Stimulated activated naive CD8-positive, alpha-beta T cell treated with anti-CD3 and anti-CD28 coated beads, Interleukin-15, Interleukin-2, amounts not matched to agents 100 U/mL and 50 U/mL, for 24 hours (primary cell): ENCODE measurements around the gene RASSF7.
A peak's percentile ranks its signal among the peaks of the same experiment; 100 is the strongest.
"Not testable (repeated sequence)": the region's sequence is repeated elsewhere in the genome, so short reads cannot be mapped to it uniquely, and the experiment has no call there.

Source experiments
- ATAC-seq: fragments of 150-1000 bp; cut with Tn5 transposase; one replicate; pipeline ENCODE4 v1.10.0; 2021
- DNase-seq: peaks from one replicate; pipeline ENCODE4 v3.0.0; 2021

RASSF7 gene, protein sequence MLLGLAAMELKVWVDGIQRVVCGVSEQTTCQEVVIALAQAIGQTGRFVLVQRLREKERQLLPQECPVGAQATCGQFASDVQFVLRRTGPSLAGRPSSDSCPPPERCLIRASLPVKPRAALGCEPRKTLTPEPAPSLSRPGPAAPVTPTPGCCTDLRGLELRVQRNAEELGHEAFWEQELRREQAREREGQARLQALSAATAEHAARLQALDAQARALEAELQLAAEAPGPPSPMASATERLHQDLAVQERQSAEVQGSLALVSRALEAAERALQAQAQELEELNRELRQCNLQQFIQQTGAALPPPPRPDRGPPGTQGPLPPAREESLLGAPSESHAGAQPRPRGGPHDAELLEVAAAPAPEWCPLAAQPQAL

DNA sequence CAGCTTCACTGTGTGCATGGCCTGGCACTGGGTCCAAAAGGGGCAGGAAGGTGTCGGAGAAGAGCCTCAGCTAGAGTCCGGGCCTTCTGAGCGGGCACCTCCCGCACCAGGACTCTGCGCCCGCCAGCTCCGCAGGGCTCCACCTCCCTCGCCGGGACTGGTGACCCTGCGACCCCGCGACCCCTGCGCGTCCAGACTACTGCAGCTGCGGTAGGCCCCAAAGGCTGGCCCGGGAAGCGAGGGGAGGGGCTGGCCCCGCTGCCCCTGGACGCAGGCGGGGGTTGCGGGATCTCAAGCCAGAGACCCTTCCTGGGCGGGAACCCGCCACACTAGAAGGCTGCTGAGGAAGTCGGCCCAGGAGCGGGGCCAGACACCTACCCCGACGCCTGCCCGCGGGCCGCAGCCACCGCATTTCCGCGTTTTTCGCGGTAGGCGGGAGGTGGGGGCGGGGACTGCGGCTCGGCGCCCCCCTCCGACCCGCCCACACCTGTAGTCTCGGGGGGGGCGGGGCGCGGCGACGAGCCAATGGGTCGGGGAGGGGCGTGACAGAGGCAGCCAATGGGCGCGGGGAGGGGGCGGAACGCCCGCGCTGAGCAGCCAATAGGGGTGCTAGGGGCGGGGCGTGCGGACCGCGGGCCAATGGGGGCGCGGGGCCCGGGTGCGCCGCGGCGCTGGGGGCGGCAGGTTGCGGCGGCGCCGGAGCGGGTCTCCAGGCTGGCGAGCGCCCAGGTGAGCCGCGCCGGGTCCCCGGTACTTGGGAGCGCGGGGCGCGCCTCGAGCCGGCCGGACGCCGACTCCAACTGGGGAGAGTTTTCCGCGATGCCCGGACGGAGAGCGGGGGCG, at the start of gene RASSF7, which contains the start of gene LMNTD2:
RASSF7 (plus strand) TSS at position 666 of the 843 bp plus-strand sequence. CDS start 799 bp downstream, outside the sequence.
LMNTD2 (minus strand) TSS at position 434 of the 843 bp plus-strand sequence; CDS start at position 412, 22 bp downstream.
- ATAC-seq: peak; percentile 92
- peak; percentile 98 for DNase-seq

DNA sequence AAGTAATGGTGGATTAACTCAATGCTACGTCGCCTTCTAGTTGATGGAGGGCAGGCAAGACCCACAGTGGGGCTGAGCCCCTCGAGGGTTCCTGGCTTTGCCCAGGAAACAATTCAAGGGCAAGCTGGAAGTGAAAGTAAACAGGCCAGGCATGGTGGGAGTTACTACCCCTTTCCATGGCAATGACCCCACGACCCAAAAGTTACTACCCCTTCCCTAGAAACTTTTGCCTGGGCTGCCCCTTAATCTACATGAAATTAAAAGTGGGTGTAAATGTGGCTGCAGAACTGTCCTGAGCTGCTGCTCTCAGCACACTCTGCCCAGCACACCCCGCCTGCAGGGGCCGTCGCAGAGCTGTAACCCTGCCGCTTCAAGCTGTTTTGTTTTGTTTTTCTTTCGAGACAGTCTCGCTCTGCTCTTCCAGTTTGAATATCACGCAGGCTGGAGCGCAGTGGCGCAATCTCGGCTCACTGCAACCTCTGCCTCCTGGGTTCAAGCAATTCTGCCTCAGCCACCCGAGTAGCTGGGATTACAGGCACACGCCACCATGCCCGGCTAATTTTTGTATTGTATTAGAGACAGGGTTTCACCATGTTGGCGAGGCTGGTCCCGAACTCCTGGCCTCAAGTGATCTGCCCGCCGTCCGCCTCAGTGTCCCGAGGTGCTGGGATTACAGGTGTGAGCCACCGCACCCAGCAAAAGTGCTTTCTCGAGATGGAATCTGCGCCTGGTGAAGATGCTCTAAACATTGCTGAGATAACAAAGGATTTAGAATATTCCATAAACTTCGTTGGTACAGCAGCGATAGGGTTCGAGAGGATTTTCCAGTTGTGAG, 47.8 kb upstream of the RASSF7 start:
- DNase-seq (no peak), ATAC-seq (no peak)

DNA sequence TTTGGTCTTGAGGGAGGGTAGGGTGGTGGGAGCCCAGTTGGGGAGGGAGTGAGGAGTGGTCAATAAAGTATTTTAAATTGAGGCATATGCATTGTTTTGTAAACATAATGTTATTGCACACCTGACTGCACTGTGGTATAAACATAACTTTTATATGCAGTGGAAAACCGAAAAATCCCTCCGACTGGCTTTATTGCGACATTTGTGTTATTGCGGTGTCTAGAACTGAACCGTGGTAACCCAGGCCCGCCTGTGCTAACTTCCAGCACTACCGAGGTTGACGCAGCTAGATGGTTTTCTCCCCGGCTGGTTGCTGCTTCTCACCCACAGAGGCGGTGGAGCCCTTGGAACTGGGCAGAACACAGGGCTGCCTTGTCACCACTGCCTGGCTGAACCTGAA, 46.2 kb upstream of the RASSF7 start:
- ATAC-seq (no peak), DNase-seq (no peak)

DNA sequence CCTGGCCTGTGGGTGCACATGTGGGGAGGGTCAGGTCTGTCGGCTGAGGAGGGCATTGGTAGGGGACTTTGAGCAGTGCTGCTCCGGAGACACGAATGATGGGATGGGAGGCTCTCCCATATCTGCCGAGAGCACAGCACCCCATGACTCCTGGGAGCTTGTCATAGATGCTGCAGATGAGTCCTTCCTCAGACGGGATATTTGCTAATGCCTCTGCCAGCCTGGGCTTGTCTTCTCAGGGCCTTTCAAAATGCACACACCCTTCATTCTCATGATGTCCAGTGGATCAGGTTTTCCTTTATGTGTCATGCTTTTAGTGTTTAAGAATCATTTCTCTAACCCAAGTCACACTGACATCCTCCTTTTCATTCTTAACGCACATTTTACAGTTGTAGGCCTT, 45.6 kb upstream of the RASSF7 start:
- DNase-seq (no peak), ATAC-seq (no peak)

DNA sequence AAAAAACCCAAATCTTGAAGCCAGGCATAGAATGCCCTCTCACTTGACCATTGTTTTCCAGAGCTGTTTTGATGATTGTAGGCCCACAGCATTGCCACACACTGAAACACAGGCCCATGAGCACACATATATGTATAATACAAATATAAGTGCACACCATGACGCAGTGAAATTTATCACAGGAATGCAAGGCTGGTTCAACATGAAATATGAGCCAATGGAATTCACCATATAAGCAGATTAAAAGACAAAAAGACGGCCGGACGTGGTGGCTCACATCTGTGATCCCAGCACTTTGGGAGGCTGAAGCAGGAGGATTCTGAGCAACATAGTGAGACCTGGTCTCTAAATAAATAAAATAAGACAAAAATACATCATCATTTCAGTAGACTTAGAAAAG, 44.4 kb upstream of the RASSF7 start:
- DNase-seq: no peak
- no peak for ATAC-seq

DNA sequence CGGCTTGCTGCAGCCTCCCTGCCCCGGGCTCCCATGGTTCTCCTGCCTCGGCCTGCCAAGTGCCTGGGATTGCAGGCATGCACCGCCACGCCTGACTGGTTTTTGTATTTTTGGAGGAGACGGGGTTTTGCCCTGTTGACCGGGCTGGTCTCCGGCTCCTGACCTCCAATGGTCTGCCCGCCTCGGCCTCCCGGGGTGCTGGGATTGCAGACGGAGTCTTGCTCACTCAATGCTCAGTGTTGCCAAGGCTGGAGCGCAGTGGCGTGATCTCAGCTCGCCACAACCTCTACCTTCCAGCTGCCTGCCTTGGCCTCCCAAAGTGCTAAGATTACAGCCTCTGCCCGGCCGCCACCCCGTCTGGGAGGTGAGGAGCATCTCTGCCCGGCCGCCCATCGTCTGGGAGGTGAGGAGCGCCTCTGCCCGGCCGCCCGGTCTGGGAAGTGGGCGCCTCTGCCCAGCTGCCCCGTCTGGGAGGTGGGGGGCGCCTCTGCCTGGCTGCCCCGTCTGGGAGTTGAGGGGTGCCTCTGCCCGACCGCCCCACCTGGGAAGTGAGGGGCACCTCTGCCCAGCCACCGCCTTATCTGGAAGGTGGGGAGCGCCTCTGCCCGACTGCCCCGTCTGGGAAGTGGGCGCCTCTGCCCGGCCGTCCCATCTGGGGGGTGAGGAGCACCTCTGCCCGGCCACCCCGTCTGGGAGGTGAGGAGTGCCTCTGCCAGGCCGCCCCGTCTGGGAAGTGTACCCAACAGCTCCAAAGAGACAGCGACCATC, 43.7 kb upstream of the RASSF7 start:
- not testable (repeated sequence) for DNase-seq, ATAC-seq

DNA sequence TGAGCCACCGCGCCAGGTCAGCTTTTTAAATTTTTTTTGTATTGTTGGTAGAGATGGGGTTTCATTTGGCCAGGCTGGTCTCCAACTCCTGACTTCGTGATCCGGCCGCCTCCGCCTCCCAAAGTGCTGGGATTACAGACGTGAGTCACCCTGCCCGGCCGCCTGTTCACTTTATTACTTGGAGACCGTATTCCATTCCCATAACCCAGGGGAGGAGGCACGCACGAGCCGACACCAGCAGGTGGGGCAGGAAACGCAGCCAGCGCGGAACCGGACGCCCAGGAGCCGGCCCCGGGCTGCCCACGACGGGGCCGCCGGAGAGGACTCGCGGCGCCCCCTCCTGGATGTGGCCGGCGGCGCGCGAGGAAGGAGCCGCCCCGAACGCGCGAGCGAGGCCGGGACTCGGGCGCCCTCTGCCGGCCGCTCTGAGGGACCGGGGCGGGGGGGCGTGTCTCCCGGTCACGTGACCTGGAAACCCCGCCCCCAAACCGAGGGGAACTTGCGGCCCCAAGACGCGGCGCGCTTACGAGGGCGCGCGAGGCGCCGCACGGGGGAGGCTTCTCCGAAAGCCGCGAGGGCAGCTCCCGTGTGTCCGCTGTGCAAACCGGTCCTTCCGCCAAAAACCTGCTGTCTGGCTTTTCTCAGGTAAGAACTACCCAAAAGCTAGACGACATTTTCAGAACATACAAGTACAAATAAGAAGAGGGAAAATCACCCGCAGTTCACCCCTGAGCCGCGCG, 42.1 kb upstream of the RASSF7 start:
- peak; percentile 96 for ATAC-seq
- peak; percentile 91 for DNase-seq

DNA sequence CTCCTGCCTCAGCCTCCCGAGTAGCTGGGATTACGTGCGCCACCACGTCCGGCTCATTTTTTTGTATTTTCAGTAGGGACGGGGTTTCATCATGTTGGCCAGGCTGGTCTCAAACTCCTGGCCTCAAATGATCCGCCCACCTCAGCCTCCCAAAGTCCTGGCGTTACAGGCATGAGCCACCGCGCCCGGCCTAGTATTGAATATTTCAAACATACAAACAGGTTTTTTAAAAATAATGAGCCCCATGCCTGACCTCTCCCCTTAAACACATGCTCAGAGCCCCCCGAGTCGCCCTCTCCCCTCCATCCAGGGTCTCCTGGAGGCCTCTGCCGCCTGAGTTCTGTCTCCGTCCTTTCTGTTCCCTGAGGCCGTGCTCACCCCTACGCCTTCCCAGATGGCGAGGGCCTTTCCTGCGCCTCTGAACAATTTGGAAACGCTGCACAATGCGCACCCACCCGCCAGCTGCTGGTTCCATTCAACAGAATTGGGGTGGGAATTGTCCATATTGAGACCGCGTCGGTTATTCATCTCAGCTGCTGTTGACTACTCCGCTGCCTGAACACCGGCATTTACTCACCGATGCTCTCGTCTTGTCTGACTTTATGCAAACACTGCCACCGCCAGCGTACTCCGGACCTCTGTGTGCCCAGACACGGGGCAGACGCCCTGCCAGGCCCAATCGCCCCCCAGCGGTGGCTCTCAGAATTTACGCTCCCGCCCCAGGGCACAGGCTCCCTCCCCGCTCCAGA, 40.2 kb upstream of the RASSF7 start:
- DNase-seq (no peak), ATAC-seq (no peak)

DNA sequence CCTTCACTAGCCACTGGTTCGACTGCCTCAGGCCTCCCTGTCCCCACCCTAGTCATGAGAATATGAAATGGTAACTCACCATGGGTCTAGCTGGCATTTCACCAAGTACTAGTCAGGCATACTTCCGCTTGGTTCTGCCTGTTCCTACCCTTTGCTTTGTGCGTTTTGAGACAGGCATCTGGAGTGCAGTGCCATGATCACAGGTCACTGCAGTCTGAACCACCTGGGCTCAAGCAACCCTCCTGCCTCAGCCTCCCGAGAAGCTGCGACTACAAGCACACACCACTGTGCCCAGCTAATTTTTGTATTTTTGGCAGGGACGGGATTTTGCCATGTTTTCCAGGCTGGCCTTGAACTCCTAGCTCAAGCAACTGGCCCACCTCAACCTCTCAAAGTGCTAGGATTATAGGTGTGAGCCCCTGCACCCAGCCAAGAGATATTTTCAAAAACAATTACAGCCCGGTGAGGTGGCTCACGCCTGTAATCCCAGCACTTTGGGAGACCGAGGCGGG, 39.5 kb upstream of the RASSF7 start:
- no peak for DNase-seq
- no peak for ATAC-seq

DNA sequence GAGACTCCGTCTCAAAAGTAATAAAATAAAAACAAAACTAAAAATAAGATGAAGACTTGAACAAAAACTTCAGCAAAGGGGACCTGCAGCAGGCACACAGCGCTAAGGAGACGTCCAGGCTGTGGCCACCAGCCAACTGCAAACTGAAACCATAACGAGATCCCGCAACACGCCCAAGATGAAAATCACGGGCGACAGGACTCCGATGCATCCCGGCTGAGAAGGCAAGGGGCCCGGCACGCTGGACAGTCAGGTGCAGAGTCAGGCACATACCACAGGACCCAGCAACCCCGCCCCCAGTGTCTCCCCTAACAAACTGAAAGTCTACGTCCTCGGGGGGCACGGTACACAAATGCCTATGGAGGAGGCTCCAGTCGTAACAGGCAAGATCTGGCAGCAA, 34.6 kb upstream of the RASSF7 start:
- ATAC-seq (no peak), DNase-seq (no peak)

DNA sequence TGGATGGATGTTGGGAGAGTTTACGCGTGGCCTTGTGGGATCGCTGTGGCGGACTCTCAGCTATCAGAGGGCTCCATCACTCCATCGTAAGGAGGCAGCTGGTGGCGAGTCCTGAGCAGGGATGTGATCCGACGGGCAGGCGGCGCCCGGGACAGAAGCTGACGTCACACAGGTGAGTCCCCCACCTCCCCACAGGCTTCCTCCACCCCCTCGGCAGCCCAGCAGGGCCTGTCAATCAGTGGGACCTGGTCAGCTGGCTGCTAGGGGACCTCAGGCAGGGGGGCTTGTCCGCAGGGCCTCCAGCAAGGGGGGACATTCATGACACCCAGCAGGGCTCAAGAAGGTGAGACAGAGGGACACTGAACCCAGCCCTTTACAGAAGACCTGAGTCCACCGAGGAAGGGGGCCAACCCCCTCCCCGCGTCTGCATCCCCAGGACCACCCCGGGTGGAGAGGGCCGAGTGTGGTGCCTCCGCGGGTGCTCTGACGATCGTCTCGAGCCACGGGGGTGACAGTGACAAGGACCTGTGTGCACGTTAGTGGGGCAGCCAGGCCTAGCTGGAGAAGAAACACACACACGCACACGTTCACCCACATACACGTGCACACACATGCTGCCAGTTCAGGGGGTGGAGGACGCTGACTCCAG, 32.5 kb upstream of the RASSF7 start:
- ATAC-seq (peak; percentile 2), DNase-seq (no peak)

DNA sequence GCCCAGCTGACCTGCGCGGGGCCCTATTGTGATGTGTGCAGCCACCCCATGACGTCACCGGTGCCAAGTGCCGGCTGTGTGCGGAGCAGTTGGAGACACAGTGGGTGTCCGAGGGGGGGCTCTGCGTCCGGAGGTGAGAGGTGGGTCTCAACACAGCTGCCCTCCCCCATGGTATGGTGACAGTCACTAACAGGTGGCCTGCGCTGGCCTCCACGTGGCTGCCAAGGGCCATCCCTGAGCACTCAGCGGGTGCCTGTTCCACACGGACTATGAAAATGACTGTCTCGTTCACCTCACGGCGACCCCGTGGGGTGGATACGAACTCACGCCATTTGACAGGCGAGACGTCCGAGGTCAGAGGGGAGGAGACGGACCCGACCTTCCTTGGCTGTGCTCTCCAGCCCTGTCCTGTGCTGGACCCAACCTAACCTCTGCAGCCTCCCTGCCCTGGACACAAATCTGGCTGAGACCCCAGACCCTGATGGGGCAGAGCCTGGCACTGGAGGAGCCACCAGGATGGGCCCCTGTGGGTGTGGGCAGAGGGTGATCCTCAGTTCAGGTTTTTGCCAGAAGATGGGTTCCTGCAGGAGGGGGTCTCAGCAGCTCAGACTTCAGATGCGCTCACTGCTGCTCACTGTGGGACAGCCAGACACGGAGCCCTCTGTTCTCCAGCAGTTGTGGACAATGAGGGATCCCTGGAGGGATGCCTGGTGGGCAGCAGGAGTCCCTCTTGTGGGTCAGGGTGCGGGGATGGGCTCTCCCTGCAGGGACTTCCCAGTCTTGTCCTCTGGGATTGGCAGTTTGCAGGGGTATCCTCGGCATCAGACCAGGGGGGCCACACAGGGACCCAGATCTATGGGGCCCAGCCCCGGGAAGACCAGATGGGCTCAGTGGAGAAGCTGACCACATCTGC, 31.7 kb upstream of the RASSF7 start:
- no peak for DNase-seq
- no peak for ATAC-seq

DNA sequence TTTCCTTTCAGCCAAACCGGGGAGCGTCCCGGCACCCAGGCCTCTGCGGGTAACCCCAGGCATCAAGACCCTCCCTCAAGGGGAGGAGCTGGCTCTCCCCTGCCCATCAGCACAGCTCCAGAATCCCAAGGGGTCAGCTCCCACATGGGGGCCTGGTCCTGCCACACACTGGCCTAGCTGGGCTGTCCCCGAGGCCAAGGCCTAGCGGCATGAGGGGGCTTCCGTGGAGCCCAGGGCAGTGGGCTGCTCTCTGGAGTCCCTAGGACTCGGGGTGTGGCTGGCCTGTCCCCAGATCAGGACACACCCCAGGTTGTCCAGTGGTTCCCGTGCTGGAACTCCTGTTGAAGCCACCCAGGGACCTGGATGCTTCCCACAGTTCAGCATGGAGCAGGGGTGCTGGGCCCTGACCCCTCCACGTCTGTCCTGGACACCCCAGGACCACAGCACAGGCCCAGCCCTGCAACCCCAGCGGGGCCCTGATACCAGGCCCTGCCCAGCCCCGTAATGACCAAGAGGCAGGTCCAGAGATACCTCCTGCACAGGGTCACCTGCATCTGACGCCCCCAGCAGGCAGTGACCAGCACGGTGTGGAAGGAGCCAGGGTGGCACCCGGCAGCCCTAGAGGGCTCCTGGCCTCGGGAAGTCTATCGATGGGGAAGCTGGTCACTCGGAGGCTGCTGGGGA, 30.9 kb upstream of the RASSF7 start:
- ATAC-seq: no peak

DNA sequence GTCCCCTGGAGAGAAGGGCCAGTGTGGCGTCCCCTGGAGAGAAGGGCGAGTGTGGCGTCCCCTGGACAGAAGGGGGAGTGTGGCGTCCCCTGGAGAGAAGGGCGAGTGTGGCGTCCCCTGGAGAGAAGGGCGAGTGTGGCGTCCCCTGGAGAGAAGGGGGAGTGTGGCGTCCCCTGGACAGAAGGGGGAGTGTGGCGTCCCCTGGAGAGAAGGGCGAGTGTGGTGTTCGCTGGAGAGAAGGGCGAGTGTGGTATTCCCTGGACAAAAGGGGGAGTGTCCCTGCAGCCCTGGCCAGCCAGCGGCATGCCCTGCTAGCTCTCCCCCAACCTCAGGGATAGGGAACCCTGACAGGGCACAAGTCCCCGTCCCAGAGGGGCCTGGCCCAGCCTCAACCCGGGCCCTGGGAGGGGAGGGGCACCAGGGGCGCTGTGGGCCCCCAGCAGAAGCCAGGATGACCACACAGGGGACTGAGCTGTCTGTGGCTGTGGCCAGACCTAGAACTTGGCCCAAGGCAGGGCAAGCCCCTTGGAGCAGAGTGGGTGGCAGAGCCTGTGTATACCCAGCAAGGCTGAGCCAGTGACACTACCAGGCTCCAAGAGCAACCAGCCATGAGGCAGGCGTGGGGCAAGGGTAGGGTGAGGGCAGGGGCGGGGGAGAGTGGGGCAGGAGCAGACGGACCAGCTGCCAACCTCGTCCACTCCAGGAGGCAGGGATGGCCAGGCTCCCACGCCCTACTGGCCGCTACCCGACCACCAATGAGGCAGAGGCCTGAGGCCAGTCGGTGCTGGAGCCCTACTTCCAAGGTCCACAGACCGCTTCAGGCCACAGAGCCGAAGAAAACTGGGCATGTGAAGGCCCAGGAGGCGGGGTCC, 29.6 kb upstream of the RASSF7 start:
- ATAC-seq: no peak
- no peak for DNase-seq

More for the DNA sequence above, 30.9 kb upstream of the RASSF7 start:
- DNase-seq: no peak

DNA sequence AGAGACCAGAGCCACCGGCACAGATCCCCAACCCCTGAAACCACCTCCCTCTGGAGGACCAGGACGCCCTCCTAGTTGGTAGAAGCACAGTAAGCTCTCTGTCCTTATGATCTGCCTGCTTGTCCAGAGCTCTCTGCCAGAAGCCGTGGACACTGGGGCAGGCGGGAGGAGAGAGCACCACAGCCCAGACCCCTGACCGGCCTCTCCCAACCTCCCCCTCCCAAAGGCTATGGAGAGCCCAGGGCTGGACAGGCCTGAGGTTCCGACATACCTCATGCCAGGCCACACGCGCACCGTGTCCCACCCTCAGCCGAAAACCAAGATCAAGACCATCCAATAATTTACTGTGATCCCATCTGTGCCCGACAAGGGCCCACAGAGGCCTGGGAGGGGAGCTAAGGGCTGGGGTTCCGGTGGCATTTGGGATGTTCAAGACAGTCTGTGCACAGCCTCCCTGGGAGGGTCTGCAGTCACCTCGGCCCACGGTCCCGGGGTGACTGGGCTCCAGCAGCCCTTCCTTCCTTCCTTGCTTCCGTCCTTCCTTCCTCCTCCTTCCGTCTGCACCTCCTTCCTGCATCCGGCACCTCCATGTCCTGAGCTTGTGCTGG, 28.7 kb upstream of the RASSF7 start:
- no peak for ATAC-seq
- DNase-seq: no peak

DNA sequence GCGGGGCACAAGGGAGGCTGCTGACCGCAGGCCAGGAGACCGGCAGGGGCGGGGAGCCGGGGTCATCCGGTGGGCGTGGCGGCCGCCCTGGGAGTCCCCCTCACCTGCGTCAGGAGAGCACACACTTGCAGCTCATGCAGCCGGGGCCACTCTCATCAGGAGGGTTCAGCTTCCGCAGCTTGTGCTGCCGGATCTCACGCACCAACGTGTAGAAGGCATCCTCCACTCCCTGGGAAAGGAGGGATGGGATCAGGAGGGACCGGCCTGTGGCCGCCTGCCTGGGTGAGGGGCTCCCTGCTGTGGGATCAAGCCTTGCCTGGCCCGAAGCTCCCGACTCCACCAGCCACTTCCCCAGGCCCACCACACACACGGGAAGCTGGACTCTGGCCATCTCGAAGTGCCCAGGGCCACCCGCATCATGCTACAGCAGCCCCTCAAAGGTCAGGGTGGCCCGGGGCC, 28.2 kb upstream of the RASSF7 start:
- ATAC-seq: no peak
- DNase-seq: no peak
